Measurements from ENCODE around the gene NSUN4. TPM values are rescaled to one million over a fixed set of nuclear protein-coding genes. Genes with fewer than 3 reads are reported as not detected.

Gene NSUN4
- total and polyA plus RNA-seq, 2 of the 13 experiments (the other 11 are each of a cell fraction or from before 2014, with no cell fraction given): 21.5 to 23.5 TPM

DNA sequence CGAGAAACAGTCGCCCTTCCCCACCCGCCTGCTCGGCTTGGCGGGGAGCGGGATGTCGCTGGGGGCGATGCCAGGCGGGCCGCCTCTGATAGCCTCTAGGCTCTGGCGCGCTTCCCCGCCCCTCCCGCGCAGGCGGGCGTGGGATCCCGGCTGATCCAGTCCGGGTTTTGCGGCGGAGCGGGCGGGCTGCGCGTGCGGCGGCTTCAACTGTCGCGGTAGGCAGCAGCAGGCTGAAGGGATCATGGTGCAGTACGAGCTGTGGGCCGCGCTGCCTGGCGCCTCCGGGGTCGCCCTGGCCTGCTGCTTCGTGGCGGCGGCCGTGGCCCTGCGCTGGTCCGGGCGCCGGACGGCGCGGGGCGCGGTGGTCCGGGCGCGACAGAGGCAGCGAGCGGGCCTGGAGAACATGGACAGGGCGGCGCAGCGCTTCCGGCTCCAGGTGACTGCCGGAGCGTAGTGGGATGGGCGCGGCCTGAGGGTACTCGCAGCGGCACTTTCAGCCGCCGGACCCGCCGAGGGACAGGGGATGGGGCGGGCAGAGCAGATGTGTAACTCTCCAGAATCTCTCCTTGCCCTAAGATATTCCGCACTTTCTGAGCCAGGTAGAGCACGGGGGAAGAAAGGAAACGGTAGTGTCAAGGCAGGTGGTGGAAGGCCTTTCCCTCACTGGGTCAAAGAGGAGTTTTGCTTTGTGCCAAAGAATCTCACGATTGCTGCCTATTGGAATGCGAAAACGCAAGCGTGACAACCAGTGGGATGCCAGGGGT is 53.7 kb downstream of the NSUN4 start, which contains the start of gene FAAH (continued):
- TF ChIP-seq RAD21 (CRISPR knock-in tag; IDR thresholded peaks at IDR 0.05) (no peak; the same call in 1 of the 2 replicates), MAFF (IDR thresholded peaks at IDR 0.05; ENCODE audit: low read depth, low read length) (no peak), RELA (CRISPR knock-in tag; IDR thresholded peaks at IDR 0.05) (no peak), NFE2L1 (CRISPR knock-in tag; IDR thresholded peaks at IDR 0.05; ENCODE audit: borderline replicate concordance) (no peak), ZNF260 (CRISPR knock-in tag; IDR thresholded peaks at IDR 0.05; ENCODE audit: borderline replicate concordance, low read depth) (no peak), TBX3 (IDR thresholded peaks at IDR 0.05; ENCODE audit: borderline replicate concordance) (no peak), REXO4 (CRISPR knock-in tag; IDR thresholded peaks at IDR 0.05; ENCODE audit: borderline replicate concordance) (peak; percentile 31; the same call in 1 of the 2 replicates), JUNB (CRISPR knock-in tag; IDR thresholded peaks at IDR 0.05; ENCODE audit: borderline replicate concordance) (no peak), CREB1 (IDR thresholded peaks at IDR 0.05) (no peak), CREB1 (CRISPR knock-in tag; IDR thresholded peaks at IDR 0.05) (no peak), ZNF546 (CRISPR knock-in tag; conservative IDR thresholded peaks at IDR 0.05) (peak; percentile 79; the same call in 1 of the 2 replicates), ZNF292 (CRISPR knock-in tag; IDR thresholded peaks at IDR 0.05; ENCODE audit: borderline replicate concordance, low read depth) (0 out of 2 replicates have a peak, but pooled peaks have one; percentile 52), MYC (CRISPR knock-in tag; IDR thresholded peaks at IDR 0.05; ENCODE audit: borderline replicate concordance) (peak; percentile 87)
- TF ChIP-seq, protein P1, sequence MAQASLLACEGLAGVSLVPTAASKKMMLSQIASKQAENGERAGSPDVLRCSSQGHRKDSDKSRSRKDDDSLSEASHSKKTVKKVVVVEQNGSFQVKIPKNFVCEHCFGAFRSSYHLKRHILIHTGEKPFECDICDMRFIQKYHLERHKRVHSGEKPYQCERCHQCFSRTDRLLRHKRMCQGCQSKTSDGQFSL (CRISPR knock-in tag; IDR thresholded peaks at IDR 0.05): peak; percentile 89
- TF ChIP-seq, protein P2, sequence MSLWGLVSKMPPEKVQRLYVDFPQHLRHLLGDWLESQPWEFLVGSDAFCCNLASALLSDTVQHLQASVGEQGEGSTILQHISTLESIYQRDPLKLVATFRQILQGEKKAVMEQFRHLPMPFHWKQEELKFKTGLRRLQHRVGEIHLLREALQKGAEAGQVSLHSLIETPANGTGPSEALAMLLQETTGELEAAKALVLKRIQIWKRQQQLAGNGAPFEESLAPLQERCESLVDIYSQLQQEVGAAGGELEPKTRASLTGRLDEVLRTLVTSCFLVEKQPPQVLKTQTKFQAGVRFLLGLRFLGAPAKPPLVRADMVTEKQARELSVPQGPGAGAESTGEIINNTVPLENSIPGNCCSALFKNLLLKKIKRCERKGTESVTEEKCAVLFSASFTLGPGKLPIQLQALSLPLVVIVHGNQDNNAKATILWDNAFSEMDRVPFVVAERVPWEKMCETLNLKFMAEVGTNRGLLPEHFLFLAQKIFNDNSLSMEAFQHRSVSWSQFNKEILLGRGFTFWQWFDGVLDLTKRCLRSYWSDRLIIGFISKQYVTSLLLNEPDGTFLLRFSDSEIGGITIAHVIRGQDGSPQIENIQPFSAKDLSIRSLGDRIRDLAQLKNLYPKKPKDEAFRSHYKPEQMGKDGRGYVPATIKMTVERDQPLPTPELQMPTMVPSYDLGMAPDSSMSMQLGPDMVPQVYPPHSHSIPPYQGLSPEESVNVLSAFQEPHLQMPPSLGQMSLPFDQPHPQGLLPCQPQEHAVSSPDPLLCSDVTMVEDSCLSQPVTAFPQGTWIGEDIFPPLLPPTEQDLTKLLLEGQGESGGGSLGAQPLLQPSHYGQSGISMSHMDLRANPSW (CRISPR knock-in tag; IDR thresholded peaks at IDR 0.05; ENCODE audit: borderline replicate concordance): no peak
- TF ChIP-seq, protein P3, sequence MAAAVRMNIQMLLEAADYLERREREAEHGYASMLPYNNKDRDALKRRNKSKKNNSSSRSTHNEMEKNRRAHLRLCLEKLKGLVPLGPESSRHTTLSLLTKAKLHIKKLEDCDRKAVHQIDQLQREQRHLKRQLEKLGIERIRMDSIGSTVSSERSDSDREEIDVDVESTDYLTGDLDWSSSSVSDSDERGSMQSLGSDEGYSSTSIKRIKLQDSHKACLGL (CRISPR knock-in tag; IDR thresholded peaks at IDR 0.05): peak; percentile 90
- TF ChIP-seq, protein P4, sequence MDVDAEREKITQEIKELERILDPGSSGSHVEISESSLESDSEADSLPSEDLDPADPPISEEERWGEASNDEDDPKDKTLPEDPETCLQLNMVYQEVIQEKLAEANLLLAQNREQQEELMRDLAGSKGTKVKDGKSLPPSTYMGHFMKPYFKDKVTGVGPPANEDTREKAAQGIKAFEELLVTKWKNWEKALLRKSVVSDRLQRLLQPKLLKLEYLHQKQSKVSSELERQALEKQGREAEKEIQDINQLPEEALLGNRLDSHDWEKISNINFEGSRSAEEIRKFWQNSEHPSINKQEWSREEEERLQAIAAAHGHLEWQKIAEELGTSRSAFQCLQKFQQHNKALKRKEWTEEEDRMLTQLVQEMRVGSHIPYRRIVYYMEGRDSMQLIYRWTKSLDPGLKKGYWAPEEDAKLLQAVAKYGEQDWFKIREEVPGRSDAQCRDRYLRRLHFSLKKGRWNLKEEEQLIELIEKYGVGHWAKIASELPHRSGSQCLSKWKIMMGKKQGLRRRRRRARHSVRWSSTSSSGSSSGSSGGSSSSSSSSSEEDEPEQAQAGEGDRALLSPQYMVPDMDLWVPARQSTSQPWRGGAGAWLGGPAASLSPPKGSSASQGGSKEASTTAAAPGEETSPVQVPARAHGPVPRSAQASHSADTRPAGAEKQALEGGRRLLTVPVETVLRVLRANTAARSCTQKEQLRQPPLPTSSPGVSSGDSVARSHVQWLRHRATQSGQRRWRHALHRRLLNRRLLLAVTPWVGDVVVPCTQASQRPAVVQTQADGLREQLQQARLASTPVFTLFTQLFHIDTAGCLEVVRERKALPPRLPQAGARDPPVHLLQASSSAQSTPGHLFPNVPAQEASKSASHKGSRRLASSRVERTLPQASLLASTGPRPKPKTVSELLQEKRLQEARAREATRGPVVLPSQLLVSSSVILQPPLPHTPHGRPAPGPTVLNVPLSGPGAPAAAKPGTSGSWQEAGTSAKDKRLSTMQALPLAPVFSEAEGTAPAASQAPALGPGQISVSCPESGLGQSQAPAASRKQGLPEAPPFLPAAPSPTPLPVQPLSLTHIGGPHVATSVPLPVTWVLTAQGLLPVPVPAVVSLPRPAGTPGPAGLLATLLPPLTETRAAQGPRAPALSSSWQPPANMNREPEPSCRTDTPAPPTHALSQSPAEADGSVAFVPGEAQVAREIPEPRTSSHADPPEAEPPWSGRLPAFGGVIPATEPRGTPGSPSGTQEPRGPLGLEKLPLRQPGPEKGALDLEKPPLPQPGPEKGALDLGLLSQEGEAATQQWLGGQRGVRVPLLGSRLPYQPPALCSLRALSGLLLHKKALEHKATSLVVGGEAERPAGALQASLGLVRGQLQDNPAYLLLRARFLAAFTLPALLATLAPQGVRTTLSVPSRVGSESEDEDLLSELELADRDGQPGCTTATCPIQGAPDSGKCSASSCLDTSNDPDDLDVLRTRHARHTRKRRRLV (CRISPR knock-in tag; IDR thresholded peaks at IDR 0.05): no peak
- TF ChIP-seq, protein P5, sequence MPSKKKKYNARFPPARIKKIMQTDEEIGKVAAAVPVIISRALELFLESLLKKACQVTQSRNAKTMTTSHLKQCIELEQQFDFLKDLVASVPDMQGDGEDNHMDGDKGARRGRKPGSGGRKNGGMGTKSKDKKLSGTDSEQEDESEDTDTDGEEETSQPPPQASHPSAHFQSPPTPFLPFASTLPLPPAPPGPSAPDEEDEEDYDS (CRISPR knock-in tag; IDR thresholded peaks at IDR 0.05): peak; percentile 52; the same call in 1 of the 2 replicates
- TF ChIP-seq, protein P6, sequence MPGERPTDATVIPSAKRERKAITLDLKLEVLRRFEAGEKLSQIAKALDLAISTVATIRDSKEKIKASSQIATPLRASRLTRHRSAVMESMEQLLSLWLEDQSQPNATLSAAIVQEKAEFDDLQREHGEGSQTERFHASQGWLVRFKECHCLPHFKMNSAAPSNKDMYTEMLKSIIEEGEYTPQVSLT (CRISPR knock-in tag; IDR thresholded peaks at IDR 0.05; ENCODE audit: borderline replicate concordance, low read depth): no peak; the same call in 1 of the 2 replicates

Data from HepG2 (cell line).